GM18502 (cell line): ENCODE data around the gene APH1B.
A peak's percentile ranks its signal among the peaks of the same experiment; 100 is the strongest.

ENCODE experiments used
- ATAC-seq: cut with Tn5 transposase; IDR thresholded peaks from one replicate; pipeline ENCODE4 v1.9.1; 2021; ENCODE audit warnings: mild to moderate bottlenecking; ENCODE audit not compliant: unreplicated experiment, poor library complexity

APH1B gene

GRCh38 chr15:63251701-63252100 is 25.7 kb upstream of the APH1B start:
- ATAC-seq, result no peak

GRCh38 chr15:63252292-63252691 is 25.1 kb upstream of the APH1B start:
- no peak for ATAC-seq

GRCh38 chr15:63254991-63255390 is 22.4 kb upstream of the APH1B start:
- no peak for ATAC-seq

- no peak for ATAC-seq
These were observed 21.9 kb upstream of the APH1B start for GRCh38 chr15:63255489-63255990.

- ATAC-seq, result no peak
These were observed 20.8 kb upstream of the APH1B start for GRCh38 chr15:63256433-63257274.

- ATAC-seq, result no peak
These were observed 18.7 kb upstream of the APH1B start for GRCh38 chr15:63258658-63259057.

GRCh38 chr15:63260791-63261190 is 16.6 kb upstream of the APH1B start:
- no peak for ATAC-seq

GRCh38 chr15:63261311-63261710 is 16.1 kb upstream of the APH1B start:
- no peak for ATAC-seq

- ATAC-seq, result no peak
These were observed 13.9 kb upstream of the APH1B start for GRCh38 chr15:63263519-63263918.

- no peak for ATAC-seq
These were observed 12.6 kb upstream of the APH1B start for GRCh38 chr15:63264688-63265293.

- no peak for ATAC-seq
These were observed 3.0 kb upstream of the APH1B start for GRCh38 chr15:63274427-63274826.

GRCh38 chr15:63276342-63277037 is 915 bp upstream of the APH1B start:
- ATAC-seq, result peak; percentile 8

GRCh38 chr15:63277893-63278456 is 570 bp downstream of the APH1B start:
- ATAC-seq, result no peak

GRCh38 chr15:63283126-63283525 is 5.7 kb downstream of the APH1B start:
- ATAC-seq, result no peak

GRCh38 chr15:63284335-63284734 is 6.9 kb downstream of the APH1B start:
- ATAC-seq, result no peak

- no peak for ATAC-seq
These were observed 9.7 kb downstream of the APH1B start for GRCh38 chr15:63287109-63287508.

- ATAC-seq, result no peak
These were observed 10.9 kb downstream of the APH1B start for GRCh38 chr15:63288342-63288741.

GRCh38 chr15:63288778-63289378 is 11.5 kb downstream of the APH1B start:
- ATAC-seq, result no peak

- no peak for ATAC-seq
These were observed 14.1 kb downstream of the APH1B start for GRCh38 chr15:63291507-63291906.

- ATAC-seq, result no peak
These were observed 14.8 kb downstream of the APH1B start for GRCh38 chr15:63292241-63292640.
